Keratinocyte (primary cell): ENCODE results near the gene LRBA. TPM values are rescaled to one million over a fixed set of nuclear protein-coding genes. Genes with fewer than 3 reads are reported as not detected.
"Not testable (repeated sequence)": the region's sequence is repeated elsewhere in the genome, so short reads cannot be mapped to it uniquely, and the experiment has no call there.

ENCODE experiments used
- DNase-seq: peaks from one replicate; pipeline ENCODE4 v3.0.0-alpha.2; 2011; ENCODE audit warnings: low read depth, missing footprints, low spot score
- FAIRE-seq: peaks from 2 replicates; lab custom pipeline; 2011; peaks lifted over from hg19 to GRCh38; lab: Jason Lieb, UNC
- H2AFZ ChIP-seq: 2 replicates; pipeline ENCODE4 v1.6.0; 2012; ENCODE audit warnings: low read length, control low read depth, inconsistent platforms; ENCODE audit not compliant: control insufficient read depth
- H3K27ac ChIP-seq: 2 replicates; pipeline ENCODE4 v1.5.1; 2011; ENCODE audit warnings: low read length; ENCODE audit not compliant: control insufficient read depth, insufficient read depth
- H3K27me3 ChIP-seq: 3 replicates; pipeline ENCODE4 v1.6.0; 2011; ENCODE audit warnings: low read length; ENCODE audit not compliant: control insufficient read depth, insufficient read depth; ENCODE audit errors: extremely low read depth
- H3K36me3 ChIP-seq, 2 experiments: 2 replicates in 1 of 2; 3 replicates in 1 of 2; pipeline ENCODE4 v1.5.1; 2011; ENCODE audit warnings: low read length in 2 of 2, mild to moderate bottlenecking in 1 of 2; ENCODE audit not compliant: control insufficient read depth in 2 of 2, insufficient read depth in 2 of 2; ENCODE audit errors: extremely low read depth in 1 of 2
- H3K4me1 ChIP-seq: 3 replicates; pipeline ENCODE4 v1.5.1; 2011; ENCODE audit warnings: low read length; ENCODE audit not compliant: control insufficient read depth, insufficient read depth; ENCODE audit errors: extremely low read depth
- H3K4me2 ChIP-seq: 3 replicates; pipeline ENCODE4 v1.6.0; 2011; ENCODE audit warnings: low read depth, low read length; ENCODE audit not compliant: control insufficient read depth, insufficient read depth; ENCODE audit errors: extremely low read depth
- H3K4me3 ChIP-seq, 3 experiments: fragments of 200-600 bp in 1 of 3; sonication (generic) in 1 of 3; 2 replicates in 2 of 3; 3 replicates in 1 of 3; pipeline ENCODE4 v1.5.1; 2011 to 2016; ENCODE audit warnings: low read length in 3 of 3, mild to moderate bottlenecking in 3 of 3, control low read depth in 2 of 3, inconsistent platforms in 1 of 3, low read depth in 1 of 3, mixed read lengths in 1 of 3, mixed run types in 1 of 3, moderate library complexity in 1 of 3; ENCODE audit not compliant: control insufficient read depth in 2 of 3, insufficient read depth in 2 of 3; ENCODE audit errors: extremely low read depth in 1 of 3
- H3K79me2 ChIP-seq: 2 replicates; pipeline ENCODE4 v1.6.0; 2012; ENCODE audit warnings: low read length; ENCODE audit not compliant: control insufficient read depth, insufficient read depth
- H3K9ac ChIP-seq: 3 replicates; pipeline ENCODE4 v1.6.0; 2011; ENCODE audit warnings: low read length; ENCODE audit not compliant: control insufficient read depth, insufficient read depth; ENCODE audit errors: extremely low read depth
- H3K9me1 ChIP-seq: 3 replicates; pipeline ENCODE4 v1.6.0; 2011; ENCODE audit warnings: low read length; ENCODE audit not compliant: control insufficient read depth, insufficient read depth; ENCODE audit errors: extremely low read depth
- H3K9me3 ChIP-seq: 2 replicates; pipeline ENCODE4 v1.5.1; 2012; ENCODE audit warnings: low read depth, low read length; ENCODE audit not compliant: control insufficient read depth
- H4K20me1 ChIP-seq: 3 replicates; pipeline ENCODE4 v1.6.0; 2011; ENCODE audit warnings: low read length; ENCODE audit not compliant: control insufficient read depth, insufficient read depth; ENCODE audit errors: extremely low read depth
- EZH2 ChIP-seq: IDR thresholded peaks from one replicate; pipeline ENCODE4 v1.6.1; 2012; ENCODE audit warnings: inconsistent platforms, mild to moderate bottlenecking, low read length, moderate library complexity
- dilution Hi-C: fragments of 300-500 bp; cut with MboI; formaldehyde crosslinking; loops from one replicate; pipeline ENCODE4 v1.7.0; 2020; ENCODE audit warnings: low sequenced_read_pairs; ENCODE audit not compliant: extremely low pct_ligation_motif_present
- polyA plus RNA-seq, 5 experiments: library from polyadenylated mRNA; depleted of rRNA in 3 of 5; stranded (reverse) in 3 of 5; stranded (forward) in 1 of 5; unstranded in 1 of 5; fragments of >200 nt; gene quantifications; 1 replicate in 1 of 5; 2 replicates in 3 of 5; 3 replicates in 1 of 5; pipeline versions ENCODE4 v1.2.1 to v1.2.3, GENCODE V29; 2011 to 2012; ENCODE audit warnings: missing spikeins in 2 of 5, low read depth in 1 of 5, low replicate concordance in 1 of 5
- TF ChIP-seq, protein P1 (sequence below), 3 experiments: IDR thresholded peaks in 1 of 3; conservative IDR thresholded peaks in 1 of 3; optimal IDR thresholded peaks in 1 of 3; 2 replicates in 2 of 3; 3 replicates in 1 of 3; pipeline versions ENCODE3 to v1.5.1; 2011; ENCODE audit warnings: low read length in 3 of 3, mild to moderate bottlenecking in 3 of 3, moderate library complexity in 2 of 3, control low read depth in 1 of 3, inconsistent platforms in 1 of 3; ENCODE audit not compliant: insufficient read depth in 2 of 3; ENCODE audit errors: extremely low read depth in 1 of 3

LRBA gene
- polyA plus RNA-seq, 1 donor (not counting 4 experiments of a cell fraction or from before 2014, with no cell fraction given): 35.6 TPM

- dilution Hi-C loops: no loop called here
- FAIRE-seq: no peak
Measured at GRCh38 chr4:150540959-150541360, 474.1 kb downstream of the LRBA start.

GRCh38 chr4:150540536-150540935, 474.5 kb downstream of the LRBA start:
- no peaks in the 10 kb centered on the region for H3K27me3 ChIP-seq
- H2AFZ ChIP-seq: no peak overlapping the region
- FAIRE-seq (no peak), DNase-seq (no peak)
- dilution Hi-C loops: no loop called here
- no peaks in the 10 kb centered on the region for H3K79me2 ChIP-seq
- H3K9me1 ChIP-seq: no peaks in the 10 kb centered on the region
- TF ChIP-seq, protein P1, sequence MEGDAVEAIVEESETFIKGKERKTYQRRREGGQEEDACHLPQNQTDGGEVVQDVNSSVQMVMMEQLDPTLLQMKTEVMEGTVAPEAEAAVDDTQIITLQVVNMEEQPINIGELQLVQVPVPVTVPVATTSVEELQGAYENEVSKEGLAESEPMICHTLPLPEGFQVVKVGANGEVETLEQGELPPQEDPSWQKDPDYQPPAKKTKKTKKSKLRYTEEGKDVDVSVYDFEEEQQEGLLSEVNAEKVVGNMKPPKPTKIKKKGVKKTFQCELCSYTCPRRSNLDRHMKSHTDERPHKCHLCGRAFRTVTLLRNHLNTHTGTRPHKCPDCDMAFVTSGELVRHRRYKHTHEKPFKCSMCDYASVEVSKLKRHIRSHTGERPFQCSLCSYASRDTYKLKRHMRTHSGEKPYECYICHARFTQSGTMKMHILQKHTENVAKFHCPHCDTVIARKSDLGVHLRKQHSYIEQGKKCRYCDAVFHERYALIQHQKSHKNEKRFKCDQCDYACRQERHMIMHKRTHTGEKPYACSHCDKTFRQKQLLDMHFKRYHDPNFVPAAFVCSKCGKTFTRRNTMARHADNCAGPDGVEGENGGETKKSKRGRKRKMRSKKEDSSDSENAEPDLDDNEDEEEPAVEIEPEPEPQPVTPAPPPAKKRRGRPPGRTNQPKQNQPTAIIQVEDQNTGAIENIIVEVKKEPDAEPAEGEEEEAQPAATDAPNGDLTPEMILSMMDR (optimal IDR thresholded peaks at IDR 0.05 in 1 of 3, IDR thresholded peaks at IDR 0.05 in 1 of 3, conservative IDR thresholded peaks at IDR 0.05 in 1 of 3; ENCODE audit: extremely low read depth in 1 of 3, insufficient read depth in 2 of 3, low read length in 3 of 3): no peak
- no peak for TF ChIP-seq EZH2
- H3K9ac ChIP-seq: no peak overlapping the region
- no peak overlapping the region for H3K27ac ChIP-seq
- H3K9me3 ChIP-seq: no peaks in the 10 kb centered on the region
- no peak overlapping the region for H3K4me2 ChIP-seq
- H4K20me1 ChIP-seq: no peaks in the 10 kb centered on the region
- H3K4me1 ChIP-seq: no peaks in the 10 kb centered on the region
- no peaks in the 10 kb centered on the region for H3K36me3 ChIP-seq
- H3K4me3 ChIP-seq: no peak overlapping the region

More at GRCh38 chr4:150540959-150541360, 474.1 kb downstream of the LRBA start:
- no peaks in the 10 kb centered on the region for H3K79me2 ChIP-seq
- DNase-seq: no peak
- H3K36me3 ChIP-seq: no peaks in the 10 kb centered on the region
- H3K27ac ChIP-seq: no peak overlapping the region
- TF ChIP-seq, protein P1 (optimal IDR thresholded peaks at IDR 0.05 in 1 of 3, IDR thresholded peaks at IDR 0.05 in 1 of 3, conservative IDR thresholded peaks at IDR 0.05 in 1 of 3; ENCODE audit: extremely low read depth in 1 of 3, insufficient read depth in 2 of 3, low read length in 3 of 3): no peak
- no peak for TF ChIP-seq EZH2
- no peaks in the 10 kb centered on the region for H3K9me3 ChIP-seq
- no peak overlapping the region for H3K4me2 ChIP-seq
- H3K4me3 ChIP-seq: no peak overlapping the region
- no peaks in the 10 kb centered on the region for H3K27me3 ChIP-seq
- H3K9me1 ChIP-seq: no peaks in the 10 kb centered on the region
- no peak overlapping the region for H2AFZ ChIP-seq
- H4K20me1 ChIP-seq: no peaks in the 10 kb centered on the region
- H3K4me1 ChIP-seq: no peaks in the 10 kb centered on the region
- no peak overlapping the region for H3K9ac ChIP-seq

- H3K9me3 ChIP-seq, FAIRE-seq, H3K4me1 ChIP-seq, H2AFZ ChIP-seq, dilution Hi-C loops, H3K27ac ChIP-seq, DNase-seq, H3K9me1 ChIP-seq, H3K27me3 ChIP-seq, H3K4me3 ChIP-seq, H3K4me2 ChIP-seq, H3K9ac ChIP-seq, H3K79me2 ChIP-seq, H3K36me3 ChIP-seq, H4K20me1 ChIP-seq: not testable (repeated sequence)
Measured at GRCh38 chr4:150537911-150538310, 477.2 kb downstream of the LRBA start.
